GM13977 (cell line): ENCODE measurements around the gene MRPL58.
A peak's percentile ranks its signal among the peaks of the same experiment; 100 is the strongest.

Experiments used
- DNase-seq: peaks from one replicate; pipeline ENCODE4 v3.0.0; 2012; ENCODE audit warnings: low spot score
- in situ Hi-C: fragments of 300-500 bp; cut with MboI; formaldehyde crosslinking; loops from one replicate; pipeline ENCODE4 v1.12.0; 2022; ENCODE audit warnings: low sequenced_read_pairs, low pct_unique_long_range_greater_than_20kb, mixed read lengths, inconsistent platforms; ENCODE audit not compliant: unreplicated experiment
- TF ChIP-seq, protein P1 (sequence below): IDR thresholded peaks from 2 replicates; pipeline ENCODE4 v1.5.1; 2012; ENCODE audit warnings: mild to moderate bottlenecking, control low read depth; ENCODE audit not compliant: insufficient read depth; ENCODE audit errors: extremely low read depth, missing control alignments

MRPL58 gene

DNA sequence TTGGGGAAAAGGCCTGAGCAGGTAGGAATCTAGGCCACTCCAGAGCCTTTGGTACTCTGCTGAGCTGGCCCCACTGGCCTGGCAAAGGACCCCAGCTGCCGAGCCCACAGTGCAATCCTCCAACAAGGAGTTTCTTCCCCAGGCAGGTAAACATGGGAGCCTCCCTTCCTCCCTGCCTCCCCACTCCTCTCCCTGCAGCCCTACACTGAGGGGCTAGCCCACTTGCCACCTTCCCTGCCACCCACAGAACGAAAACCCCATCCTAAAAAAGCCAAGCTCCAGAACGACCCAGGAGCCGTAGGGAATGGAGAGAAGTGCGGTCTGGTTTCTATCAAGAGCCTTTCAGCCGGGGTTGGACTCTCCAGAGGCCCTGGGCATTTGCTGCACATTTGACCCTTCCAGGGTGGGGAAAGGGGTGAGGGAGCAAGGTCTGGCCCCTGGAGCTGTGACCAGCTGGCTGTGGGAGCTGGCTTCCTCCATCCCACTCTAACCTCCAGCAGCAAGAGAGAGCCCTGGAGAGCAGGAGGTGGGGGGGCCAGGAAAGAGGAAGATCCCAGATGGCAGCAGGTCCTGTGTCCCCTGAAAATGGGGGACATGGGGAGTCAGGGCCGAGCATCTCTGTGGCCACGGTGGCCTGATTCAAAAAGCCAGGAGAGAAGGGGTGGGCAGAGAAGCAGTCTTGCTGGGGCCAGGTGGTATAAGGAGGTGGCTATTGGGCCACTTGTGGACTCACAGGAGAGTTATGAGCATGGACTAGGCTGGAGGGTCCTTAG is 41.2 kb upstream of the MRPL58 start:
- no peak for DNase-seq
- in situ Hi-C loops: no loop called here
- TF ChIP-seq, protein P1, sequence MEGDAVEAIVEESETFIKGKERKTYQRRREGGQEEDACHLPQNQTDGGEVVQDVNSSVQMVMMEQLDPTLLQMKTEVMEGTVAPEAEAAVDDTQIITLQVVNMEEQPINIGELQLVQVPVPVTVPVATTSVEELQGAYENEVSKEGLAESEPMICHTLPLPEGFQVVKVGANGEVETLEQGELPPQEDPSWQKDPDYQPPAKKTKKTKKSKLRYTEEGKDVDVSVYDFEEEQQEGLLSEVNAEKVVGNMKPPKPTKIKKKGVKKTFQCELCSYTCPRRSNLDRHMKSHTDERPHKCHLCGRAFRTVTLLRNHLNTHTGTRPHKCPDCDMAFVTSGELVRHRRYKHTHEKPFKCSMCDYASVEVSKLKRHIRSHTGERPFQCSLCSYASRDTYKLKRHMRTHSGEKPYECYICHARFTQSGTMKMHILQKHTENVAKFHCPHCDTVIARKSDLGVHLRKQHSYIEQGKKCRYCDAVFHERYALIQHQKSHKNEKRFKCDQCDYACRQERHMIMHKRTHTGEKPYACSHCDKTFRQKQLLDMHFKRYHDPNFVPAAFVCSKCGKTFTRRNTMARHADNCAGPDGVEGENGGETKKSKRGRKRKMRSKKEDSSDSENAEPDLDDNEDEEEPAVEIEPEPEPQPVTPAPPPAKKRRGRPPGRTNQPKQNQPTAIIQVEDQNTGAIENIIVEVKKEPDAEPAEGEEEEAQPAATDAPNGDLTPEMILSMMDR: no peak

DNA sequence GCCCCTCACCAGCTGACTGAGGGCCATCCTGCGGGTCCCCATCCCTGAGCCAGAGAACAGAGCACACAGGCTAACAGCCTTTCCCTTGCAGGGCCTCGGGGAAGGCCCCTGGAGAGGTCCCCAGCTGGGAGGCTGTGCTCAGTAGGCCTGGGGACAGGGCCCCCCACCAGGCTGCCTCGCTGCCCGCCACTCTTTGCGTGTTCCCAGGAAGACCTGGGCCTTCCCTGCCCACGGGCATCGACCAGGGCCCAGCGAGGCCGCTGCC is 40.7 kb upstream of the MRPL58 start:
- DNase-seq: no peak
- TF ChIP-seq, protein P1: no peak
- in situ Hi-C loops: no loop called here

DNA sequence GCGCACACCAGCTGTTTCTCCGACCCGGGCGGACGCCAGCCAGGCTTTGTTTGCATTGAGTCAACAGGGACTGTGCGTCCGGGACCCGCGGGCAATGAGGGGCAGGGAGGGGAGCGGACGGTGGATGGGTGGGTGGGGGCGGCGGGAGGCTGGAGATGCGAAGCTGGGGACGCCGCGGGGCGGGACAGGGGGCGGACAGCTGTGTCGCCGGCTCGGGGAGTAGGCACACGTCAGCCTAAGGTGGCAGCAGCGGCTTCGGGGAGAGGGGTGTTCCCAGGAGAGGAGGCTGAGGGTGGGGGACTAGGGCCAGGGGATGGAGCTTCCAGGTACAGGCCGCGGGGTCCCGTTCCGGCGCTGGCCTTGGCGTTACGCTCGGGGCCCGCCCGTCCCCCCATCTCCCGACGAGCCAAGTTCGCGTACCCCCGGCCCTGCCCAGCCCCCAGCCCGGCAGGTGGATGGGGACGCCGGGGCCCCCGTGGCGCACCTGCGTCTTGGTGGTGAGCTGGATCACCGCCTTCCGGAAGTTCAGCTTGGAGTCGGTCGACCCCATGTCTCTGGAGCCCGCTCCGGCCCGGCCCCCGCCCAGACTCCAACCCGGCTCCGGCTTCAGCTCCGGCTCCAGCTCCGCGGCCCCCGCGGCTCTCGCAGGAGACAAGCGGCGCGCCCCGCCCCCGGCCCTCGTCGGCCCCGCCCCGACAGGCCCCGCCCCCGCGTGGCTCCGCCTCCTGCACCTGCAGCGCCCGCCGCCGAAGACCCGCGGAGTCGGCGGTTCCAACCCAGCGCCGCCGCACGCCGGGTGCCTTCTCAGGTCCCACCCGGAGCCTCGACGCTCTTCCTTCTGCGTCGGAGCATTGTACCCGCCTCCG is 40.1 kb upstream of the MRPL58 start, which contains the start of gene HID1:
Gene HID1, minus strand, starts transcription at position 653 of the 866 bp plus-strand sequence. Its CDS starts 103 bp downstream, at position 550.
- DNase-seq: peak; percentile 90
- in situ Hi-C loops: no loop called here
- TF ChIP-seq, protein P1: no peak

DNA sequence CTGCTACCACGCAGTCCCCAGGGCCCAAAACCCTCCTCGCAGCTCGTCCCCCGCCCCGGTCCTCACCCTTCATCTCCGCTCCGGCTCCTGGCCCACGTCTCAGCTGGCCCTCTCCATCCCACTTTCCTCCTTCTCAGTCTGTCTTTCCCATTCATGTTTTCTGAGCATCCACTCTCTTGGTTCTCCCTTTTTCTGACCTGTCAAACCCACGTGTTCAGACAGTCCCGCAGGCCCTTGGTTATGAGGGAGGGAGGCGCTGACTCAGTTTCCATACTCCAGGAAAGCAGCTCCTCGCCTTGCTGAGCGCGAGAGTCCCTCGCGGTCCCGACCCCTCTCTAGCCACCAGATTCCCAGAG is 39.5 kb upstream of the MRPL58 start:
- DNase-seq: no peak
- in situ Hi-C loops: no loop called here
- TF ChIP-seq, protein P1: no peak

DNA sequence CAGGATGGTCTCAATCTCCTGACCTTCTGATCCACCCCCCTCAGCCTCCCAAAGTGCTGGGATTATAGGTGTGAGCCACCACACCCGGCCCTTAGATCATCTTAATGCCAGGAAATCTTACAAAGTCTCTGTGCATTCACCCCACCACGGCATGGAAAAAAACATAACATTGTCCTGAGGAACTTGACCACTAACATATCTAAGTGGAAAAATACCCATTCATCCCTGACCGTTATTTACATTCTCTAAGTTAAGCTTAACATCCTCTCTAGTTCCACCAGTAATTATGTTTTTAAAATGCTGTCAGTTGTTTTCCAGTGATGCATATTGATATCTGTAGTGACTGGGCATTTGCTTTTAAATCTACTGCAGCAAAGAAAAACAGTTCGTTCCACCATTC is 36.5 kb upstream of the MRPL58 start:
- in situ Hi-C loops: no loop called here
- TF ChIP-seq, protein P1: no peak
- no peak for DNase-seq

DNA sequence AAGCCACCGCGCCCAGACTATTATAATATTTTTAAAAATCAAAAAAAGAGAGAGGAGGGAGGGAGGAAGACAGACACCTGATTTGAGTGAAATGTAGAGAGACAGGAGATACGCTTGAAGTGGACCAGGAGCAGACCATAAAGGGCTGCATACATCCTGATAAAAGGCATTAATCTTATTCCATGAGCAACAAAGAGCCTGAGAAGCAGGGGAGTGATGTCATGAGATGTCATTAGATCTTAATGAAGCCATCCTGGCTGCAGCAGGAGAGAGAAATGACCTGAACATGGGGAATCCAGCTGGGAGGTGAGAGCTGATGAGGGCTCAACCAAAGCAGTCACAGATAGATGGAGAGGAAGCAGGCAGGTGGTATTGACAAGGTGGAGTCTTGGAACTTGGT is 34.7 kb upstream of the MRPL58 start:
- in situ Hi-C loops: no loop called here
- TF ChIP-seq, protein P1: no peak
- no peak for DNase-seq
